K562 (cell line): Measurements from ENCODE around the gene TBX6. TPM values are rescaled to one million over a fixed set of nuclear protein-coding genes. Genes with fewer than 3 reads are reported as not detected.

Experiments
- FOXK1 ChIP-seq: sonication (generic); formaldehyde crosslinking; IDR thresholded peaks from 2 replicates; pipeline ENCODE4 v1.8.0; 2022; ENCODE audit warnings: missing genetic modification reagents, mild to moderate bottlenecking, borderline replicate concordance
- GTF2E2 ChIP-seq: fragments of 200-800 bp; sonication (Bioruptor generic); IDR thresholded peaks from 2 replicates; pipeline ENCODE4 v1.6.1; 2016; ENCODE audit warnings: missing genetic modification characterization, missing compliant biosample characterization
- GTF2F1 ChIP-seq: IDR thresholded peaks from 2 replicates; pipeline ENCODE4 v1.6.1; 2011; ENCODE audit warnings: low read depth, low read length, improper control_type of control experiment
- HIVEP1 ChIP-seq: fragments of 250-450 bp; sonication (Bioruptor Pico); IDR thresholded peaks from 2 replicates; pipeline ENCODE4 v1.4.0; 2020; ENCODE audit warnings: mild to moderate bottlenecking
- IFI16 ChIP-seq: fragments of 250-450 bp; sonication (Bioruptor Pico); IDR thresholded peaks from 2 replicates; pipeline ENCODE4 v2.1.2; 2022; ENCODE audit warnings: mild to moderate bottlenecking, inconsistent platforms
- MGA ChIP-seq: fragments of 450-650 bp; IDR thresholded peaks from 2 replicates; pipeline ENCODE4 v1.6.1; 2016; ENCODE audit warnings: mild to moderate bottlenecking, moderate library complexity
- NR2C2 ChIP-seq, 2 experiments: fragments of 200-800 bp in 1 of 2; sonication (Bioruptor generic) in 1 of 2; sonication (generic) in 1 of 2; formaldehyde crosslinking in 1 of 2; IDR thresholded peaks; 2 replicates each; pipeline versions ENCODE4 v1.6.1 to v1.8.0; 2016 to 2022; ENCODE audit warnings: mild to moderate bottlenecking in 1 of 2, missing compliant biosample characterization in 1 of 2, missing genetic modification characterization in 1 of 2, missing genetic modification reagents in 1 of 2
- NR3C1 ChIP-seq: sonication (generic); formaldehyde crosslinking; IDR thresholded peaks from 2 replicates; pipeline ENCODE4 v1.8.1; 2022; ENCODE audit warnings: missing genetic modification reagents
- RBM34 ChIP-seq: fragments of 200-400 bp; formaldehyde crosslinking; IDR thresholded peaks from 2 replicates; pipeline ENCODE4 v1.6.1; 2018; ENCODE audit warnings: low read length, borderline replicate concordance; ENCODE audit not compliant: insufficient read depth
- TBL1XR1 ChIP-seq, 2 experiments: IDR thresholded peaks; 2 replicates each; pipeline ENCODE4 v1.6.1; 2012; ENCODE audit warnings: improper control_type of control experiment in 2 of 2, low read length in 2 of 2, mild to moderate bottlenecking in 1 of 2
- ZFP1 ChIP-seq: fragments of 450-650 bp; formaldehyde crosslinking; IDR thresholded peaks from 2 replicates; pipeline ENCODE4 v1.4.0; 2020; ENCODE audit warnings: mild to moderate bottlenecking, mixed read lengths
- ZKSCAN1 ChIP-seq: fragments of 150-350 bp; IDR thresholded peaks from 2 replicates; pipeline ENCODE4 v1.6.1; 2016; ENCODE audit warnings: low read depth, low read length
- ZNF764 ChIP-seq: fragments of 250-450 bp; sonication (Bioruptor Pico); IDR thresholded peaks from 2 replicates; pipeline ENCODE4 v1.4.0; 2020; ENCODE audit warnings: low read depth, mild to moderate bottlenecking, moderate library complexity
- polyA plus RNA-seq, 8 experiments: library from polyadenylated mRNA; depleted of rRNA in 4 of 8; stranded (reverse) in 5 of 8; unstranded in 3 of 8; fragments of >200 nt; fragmentation: Nextera tagmentation in 2 of 8; fragmentation: Illumina TruSeq in 1 of 8; extraction: Ambion mirVana in 2 of 8; extraction: Trizol in 1 of 8; gene quantifications; 2 replicates each; pipeline versions ENCODE4 v1.2.1 to v1.2.3, GENCODE V29; 2011 to 2014; ENCODE audit warnings: inconsistent platforms in 1 of 8, missing spikeins in 1 of 8
- total RNA-seq, 7 experiments: library from RNA; depleted of rRNA in 6 of 7; stranded (reverse); fragments of >200 nt in 6 of 7; fragmentation: Illumina TruSeq in 2 of 7; extraction: Trizol in 2 of 7; gene quantifications; 2 replicates each; pipeline versions ENCODE4 v1.2.1 to v1.2.3, GENCODE V29; 2011 to 2021; ENCODE audit warnings: low replicate concordance in 1 of 7
- TF ChIP-seq, protein P1 (sequence below): fragments of 450-650 bp; formaldehyde crosslinking; IDR thresholded peaks from 2 replicates; pipeline ENCODE4 v1.4.0; 2020; ENCODE audit warnings: mild to moderate bottlenecking, moderate library complexity

Gene TBX6
- total and polyA plus RNA-seq, 9 of the 15 experiments (the other 6 are each of a cell fraction or from before 2014, with no cell fraction given), result 0.07 to 0.58 (median 0.11) TPM; not detected in 2

DNA sequence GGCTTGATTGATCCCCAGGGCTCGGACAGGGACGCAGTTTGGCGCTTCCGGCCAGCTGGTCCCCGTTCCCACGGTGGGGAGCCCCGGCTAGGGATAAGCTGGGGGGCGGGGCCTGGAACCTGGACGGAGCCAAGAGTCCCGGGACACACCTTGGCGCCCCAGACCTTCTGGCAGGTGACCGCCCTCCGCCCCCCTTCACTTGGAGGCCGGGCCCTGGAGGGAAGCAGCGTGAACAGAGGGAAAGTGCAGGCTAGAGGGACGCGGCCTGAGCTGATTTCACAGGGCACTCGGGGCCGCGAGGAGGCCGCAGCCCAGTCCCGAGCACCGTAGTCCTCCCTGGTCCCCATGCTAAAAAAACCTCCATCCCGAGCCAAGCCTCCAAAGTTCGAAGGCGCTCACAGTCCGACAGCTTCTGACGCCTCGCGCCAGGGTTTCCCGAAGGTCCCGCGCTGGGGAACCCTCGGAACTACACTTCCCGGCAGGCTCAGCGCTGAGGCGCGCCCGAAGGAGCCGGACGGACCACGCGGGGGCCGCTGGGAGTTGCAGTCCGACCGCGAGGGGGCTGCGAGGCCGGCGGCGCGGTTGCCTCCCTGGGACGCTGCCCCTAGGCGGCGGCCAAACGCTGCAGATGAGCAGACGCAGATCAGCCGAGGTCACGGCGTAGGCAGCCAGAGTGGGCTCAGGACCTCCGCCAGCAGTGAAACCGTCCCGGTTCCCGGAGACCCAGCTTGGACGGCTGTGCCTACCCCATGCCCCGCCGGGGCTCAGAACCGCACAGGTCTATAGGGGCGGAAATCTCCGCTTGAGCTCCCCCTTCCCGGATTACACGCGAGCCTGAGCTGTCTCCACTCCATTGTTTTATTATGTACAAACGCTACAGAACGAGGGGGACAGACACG lies at the start of gene TBX6 (continued):
- peak; percentile 74 for TF ChIP-seq MGA
- no peak for TF ChIP-seq ZFP1
- peak; percentile 84; the same call in 1 of the 2 replicates for TF ChIP-seq GTF2F1
- TF ChIP-seq TBL1XR1 (IDR thresholded peaks at IDR 0.05; ENCODE audit: low read length in 2 of 2), result peak; percentile 54 to 61; a peak in 1 of 4 replicates
- 0 out of 2 replicates have a peak, but pooled peaks have one; percentile 26 for TF ChIP-seq FOXK1 (CRISPR knock-in tag)
- TF ChIP-seq IFI16 (CRISPR knock-in tag), result no peak
- peak; percentile 56; the same call in 1 of the 2 replicates for TF ChIP-seq ZKSCAN1
- TF ChIP-seq RBM34, result no peak
- TF ChIP-seq ZNF764 (CRISPR knock-in tag), result 0 out of 2 replicates have a peak, but pooled peaks have one; percentile 18
- TF ChIP-seq HIVEP1 (CRISPR knock-in tag), result no peak
- peak; percentile 59 for TF ChIP-seq NR2C2 (CRISPR knock-in tag; IDR thresholded peaks at IDR 0.05)
- TF ChIP-seq NR2C2 (tag; IDR thresholded peaks at IDR 0.05), result peak; percentile 81; the same call in 1 of the 2 replicates
- TF ChIP-seq, protein P1, sequence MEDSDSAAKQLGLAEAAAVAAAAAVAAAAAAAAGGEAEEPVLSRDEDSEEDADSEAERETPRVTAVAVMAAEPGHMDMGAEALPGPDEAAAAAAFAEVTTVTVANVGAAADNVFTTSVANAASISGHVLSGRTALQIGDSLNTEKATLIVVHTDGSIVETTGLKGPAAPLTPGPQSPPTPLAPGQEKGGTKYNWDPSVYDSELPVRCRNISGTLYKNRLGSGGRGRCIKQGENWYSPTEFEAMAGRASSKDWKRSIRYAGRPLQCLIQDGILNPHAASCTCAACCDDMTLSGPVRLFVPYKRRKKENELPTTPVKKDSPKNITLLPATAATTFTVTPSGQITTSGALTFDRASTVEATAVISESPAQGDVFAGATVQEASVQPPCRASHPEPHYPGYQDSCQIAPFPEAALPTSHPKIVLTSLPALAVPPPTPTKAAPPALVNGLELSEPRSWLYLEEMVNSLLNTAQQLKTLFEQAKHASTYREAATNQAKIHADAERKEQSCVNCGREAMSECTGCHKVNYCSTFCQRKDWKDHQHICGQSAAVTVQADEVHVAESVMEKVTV, result peak; percentile 75
- TF ChIP-seq NR3C1 (CRISPR knock-in tag), result no peak
- peak; percentile 18; the same call in 1 of the 2 replicates for TF ChIP-seq GTF2E2 (tag)
